K562 (cell line): ENCODE results near the gene UBE2M. TPM values are rescaled to one million over a fixed set of nuclear protein-coding genes. Genes with fewer than 3 reads are reported as not detected.

Experiments
- CREBBP ChIP-seq: IDR thresholded peaks from one replicate; pipeline ENCODE4 v1.6.1; 2012; ENCODE audit warnings: low read depth, mild to moderate bottlenecking, control low read depth, inconsistent platforms, low read length
- HDAC3 ChIP-seq: fragments of 450-650 bp; IDR thresholded peaks from 2 replicates; pipeline ENCODE4 v1.6.1; 2018; ENCODE audit warnings: borderline replicate concordance, mild to moderate bottlenecking, moderate library complexity; ENCODE audit not compliant: partially characterized antibody
- KDM1A ChIP-seq, 2 experiments: fragments of 450-650 bp; IDR thresholded peaks; 2 replicates each; pipeline ENCODE4 v1.6.1; 2016; ENCODE audit warnings: mild to moderate bottlenecking in 2 of 2
- MEIS2 ChIP-seq: fragments of 450-650 bp; IDR thresholded peaks from 2 replicates; pipeline ENCODE4 v1.6.1; 2014; ENCODE audit warnings: mild to moderate bottlenecking; ENCODE audit not compliant: partially characterized antibody
- RBBP5 ChIP-seq: fragments of 200-600 bp; sonication (generic); IDR thresholded peaks from 2 replicates; pipeline ENCODE4 v1.6.1; 2012; ENCODE audit warnings: borderline replicate concordance, mild to moderate bottlenecking, low read length, control low read depth, inconsistent platforms; ENCODE audit not compliant: insufficient read depth, poor library complexity, severe bottlenecking
- SAFB ChIP-seq: fragments of 200-400 bp; formaldehyde crosslinking; IDR thresholded peaks from 2 replicates; pipeline ENCODE4 v1.6.1; 2017; ENCODE audit warnings: low read depth, low read length, borderline replicate concordance
- XRCC4 ChIP-seq: IDR thresholded peaks from one replicate; pipeline ENCODE4 v1.6.1; 2011; ENCODE audit not compliant: insufficient read depth, insufficient read length; ENCODE audit errors: extremely low read depth
- ZBTB7A ChIP-seq: IDR thresholded peaks from 2 replicates; pipeline ENCODE4 v1.6.1; 2011; ENCODE audit warnings: low read depth, mild to moderate bottlenecking, low read length, moderate library complexity, borderline replicate concordance; ENCODE audit not compliant: control insufficient read depth
- ZNF224 ChIP-seq: sonication (generic); formaldehyde crosslinking; IDR thresholded peaks from 2 replicates; pipeline ENCODE4 v1.8.0; 2022; ENCODE audit warnings: mild to moderate bottlenecking, missing genetic modification reagents
- ZNF274 ChIP-seq: IDR thresholded peaks from 2 replicates; pipeline ENCODE4 v1.6.1; 2011; ENCODE audit warnings: low read depth, mild to moderate bottlenecking, low read length, moderate library complexity, borderline replicate concordance
- ZNF444 ChIP-seq: fragments of 250-450 bp; sonication (Bioruptor Pico); IDR thresholded peaks from 2 replicates; pipeline ENCODE4 v1.4.0; 2020; ENCODE audit warnings: mild to moderate bottlenecking, moderate library complexity
- ZNF57 ChIP-seq: fragments of 450-650 bp; formaldehyde crosslinking; IDR thresholded peaks from 2 replicates; pipeline ENCODE4 v1.4.0; 2020; ENCODE audit warnings: mild to moderate bottlenecking, moderate library complexity
- ZNF75A ChIP-seq: fragments of 450-650 bp; formaldehyde crosslinking; IDR thresholded peaks from 2 replicates; pipeline ENCODE4 v1.4.0; 2020; ENCODE audit warnings: mild to moderate bottlenecking
- ZSCAN29 ChIP-seq: fragments of 450-650 bp; IDR thresholded peaks from 2 replicates; pipeline ENCODE4 v1.6.1; 2017
- ZZZ3 ChIP-seq: fragments of 450-650 bp; IDR thresholded peaks from 2 replicates; pipeline ENCODE4 v1.6.1; 2016; ENCODE audit warnings: antibody characterized with exemption, mild to moderate bottlenecking, moderate library complexity
- polyA plus RNA-seq, 8 experiments: library from polyadenylated mRNA; depleted of rRNA in 4 of 8; stranded (reverse) in 5 of 8; unstranded in 3 of 8; fragments of >200 nt; fragmentation: Nextera tagmentation in 2 of 8; fragmentation: Illumina TruSeq in 1 of 8; extraction: Ambion mirVana in 2 of 8; extraction: Trizol in 1 of 8; gene quantifications; 2 replicates each; pipeline versions ENCODE4 v1.2.1 to v1.2.3, GENCODE V29; 2011 to 2014; ENCODE audit warnings: inconsistent platforms in 1 of 8, missing spikeins in 1 of 8
- total RNA-seq, 7 experiments: library from RNA; depleted of rRNA in 6 of 7; stranded (reverse); fragments of >200 nt in 6 of 7; fragmentation: Illumina TruSeq in 2 of 7; extraction: Trizol in 2 of 7; gene quantifications; 2 replicates each; pipeline versions ENCODE4 v1.2.1 to v1.2.3, GENCODE V29; 2011 to 2021; ENCODE audit warnings: low replicate concordance in 1 of 7
- TF ChIP-seq, protein P1 (sequence below): fragments of 200-800 bp; sonication (Bioruptor generic); IDR thresholded peaks from 2 replicates; pipeline ENCODE4 v1.6.1; 2017; ENCODE audit warnings: missing genetic modification characterization, missing compliant biosample characterization
- TF ChIP-seq, protein P2 (sequence below): fragments of 450-650 bp; IDR thresholded peaks from 2 replicates; pipeline ENCODE4 v1.6.1; 2018; ENCODE audit warnings: mild to moderate bottlenecking, low read depth; ENCODE audit not compliant: partially characterized antibody
- TF ChIP-seq, protein P3 (sequence below): fragments of 250-450 bp; sonication (Bioruptor Pico); IDR thresholded peaks from 2 replicates; pipeline ENCODE4 v1.8.0; 2021; ENCODE audit warnings: mild to moderate bottlenecking, moderate library complexity
- TF ChIP-seq, protein P4 (sequence below): fragments of 250-450 bp; sonication (Bioruptor Pico); IDR thresholded peaks from 2 replicates; pipeline ENCODE4 v1.4.0; 2020; ENCODE audit warnings: borderline replicate concordance
- TF ChIP-seq, protein P5 (sequence below): fragments of 450-650 bp; formaldehyde crosslinking; IDR thresholded peaks from 2 replicates; pipeline ENCODE4 v1.4.0; 2020; ENCODE audit warnings: mild to moderate bottlenecking, moderate library complexity

UBE2M gene
- total and polyA plus RNA-seq, 9 of the 15 experiments (the other 6 are each of a cell fraction or from before 2014, with no cell fraction given) = 0.92 to 163 (median 85.7) TPM

GRCh38 chr19:58559275-58560006, 1.0 kb upstream of the UBE2M start (continued):
- TF ChIP-seq, protein P1, sequence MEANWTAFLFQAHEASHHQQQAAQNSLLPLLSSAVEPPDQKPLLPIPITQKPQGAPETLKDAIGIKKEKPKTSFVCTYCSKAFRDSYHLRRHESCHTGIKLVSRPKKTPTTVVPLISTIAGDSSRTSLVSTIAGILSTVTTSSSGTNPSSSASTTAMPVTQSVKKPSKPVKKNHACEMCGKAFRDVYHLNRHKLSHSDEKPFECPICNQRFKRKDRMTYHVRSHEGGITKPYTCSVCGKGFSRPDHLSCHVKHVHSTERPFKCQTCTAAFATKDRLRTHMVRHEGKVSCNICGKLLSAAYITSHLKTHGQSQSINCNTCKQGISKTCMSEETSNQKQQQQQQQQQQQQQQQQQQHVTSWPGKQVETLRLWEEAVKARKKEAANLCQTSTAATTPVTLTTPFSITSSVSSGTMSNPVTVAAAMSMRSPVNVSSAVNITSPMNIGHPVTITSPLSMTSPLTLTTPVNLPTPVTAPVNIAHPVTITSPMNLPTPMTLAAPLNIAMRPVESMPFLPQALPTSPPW (CRISPR knock-in tag) = peak; percentile 87
- no peak; a peak in 2 of 4 replicates for TF ChIP-seq KDM1A (IDR thresholded peaks at IDR 0.05)
- TF ChIP-seq ZBTB7A = peak; percentile 50; the same call in 1 of the 2 replicates
- TF ChIP-seq, protein P2, sequence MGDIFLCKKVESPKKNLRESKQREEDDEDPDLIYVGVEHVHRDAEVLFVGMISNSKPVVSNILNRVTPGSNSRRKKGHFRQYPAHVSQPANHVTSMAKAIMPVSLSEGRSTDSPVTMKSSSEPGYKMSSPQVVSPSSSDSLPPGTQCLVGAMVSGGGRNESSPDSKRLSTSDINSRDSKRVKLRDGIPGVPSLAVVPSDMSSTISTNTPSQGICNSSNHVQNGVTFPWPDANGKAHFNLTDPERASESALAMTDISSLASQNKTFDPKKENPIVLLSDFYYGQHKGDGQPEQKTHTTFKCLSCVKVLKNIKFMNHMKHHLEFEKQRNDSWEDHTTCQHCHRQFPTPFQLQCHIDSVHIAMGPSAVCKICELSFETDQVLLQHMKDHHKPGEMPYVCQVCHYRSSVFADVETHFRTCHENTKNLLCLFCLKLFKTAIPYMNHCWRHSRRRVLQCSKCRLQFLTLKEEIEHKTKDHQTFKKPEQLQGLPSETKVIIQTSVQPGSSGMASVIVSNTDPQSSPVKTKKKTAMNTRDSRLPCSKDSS = no peak
- peak; percentile 83 for TF ChIP-seq ZZZ3
- no peak for TF ChIP-seq ZNF75A
- TF ChIP-seq CREBBP = no peak
- TF ChIP-seq RBBP5 = no peak
- TF ChIP-seq, protein P3, sequence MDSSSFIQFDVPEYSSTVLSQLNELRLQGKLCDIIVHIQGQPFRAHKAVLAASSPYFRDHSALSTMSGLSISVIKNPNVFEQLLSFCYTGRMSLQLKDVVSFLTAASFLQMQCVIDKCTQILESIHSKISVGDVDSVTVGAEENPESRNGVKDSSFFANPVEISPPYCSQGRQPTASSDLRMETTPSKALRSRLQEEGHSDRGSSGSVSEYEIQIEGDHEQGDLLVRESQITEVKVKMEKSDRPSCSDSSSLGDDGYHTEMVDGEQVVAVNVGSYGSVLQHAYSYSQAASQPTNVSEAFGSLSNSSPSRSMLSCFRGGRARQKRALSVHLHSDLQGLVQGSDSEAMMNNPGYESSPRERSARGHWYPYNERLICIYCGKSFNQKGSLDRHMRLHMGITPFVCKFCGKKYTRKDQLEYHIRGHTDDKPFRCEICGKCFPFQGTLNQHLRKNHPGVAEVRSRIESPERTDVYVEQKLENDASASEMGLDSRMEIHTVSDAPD (CRISPR knock-in tag) = no peak
- TF ChIP-seq MEIS2 = no peak
- TF ChIP-seq, protein P4, sequence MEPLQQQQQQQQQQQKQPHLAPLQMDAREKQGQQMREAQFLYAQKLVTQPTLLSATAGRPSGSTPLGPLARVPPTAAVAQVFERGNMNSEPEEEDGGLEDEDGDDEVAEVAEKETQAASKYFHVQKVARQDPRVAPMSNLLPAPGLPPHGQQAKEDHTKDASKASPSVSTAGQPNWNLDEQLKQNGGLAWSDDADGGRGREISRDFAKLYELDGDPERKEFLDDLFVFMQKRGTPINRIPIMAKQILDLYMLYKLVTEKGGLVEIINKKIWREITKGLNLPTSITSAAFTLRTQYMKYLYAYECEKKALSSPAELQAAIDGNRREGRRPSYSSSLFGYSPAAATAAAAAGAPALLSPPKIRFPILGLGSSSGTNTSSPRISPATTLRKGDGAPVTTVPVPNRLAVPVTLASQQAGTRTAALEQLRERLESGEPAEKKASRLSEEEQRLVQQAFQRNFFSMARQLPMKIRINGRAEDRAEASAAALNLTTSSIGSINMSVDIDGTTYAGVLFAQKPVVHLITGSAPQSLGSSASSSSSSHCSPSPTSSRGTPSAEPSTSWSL (CRISPR knock-in tag) = no peak
- TF ChIP-seq ZNF57 (CRISPR knock-in tag) = no peak
- no peak for TF ChIP-seq ZSCAN29
- TF ChIP-seq, protein P5, sequence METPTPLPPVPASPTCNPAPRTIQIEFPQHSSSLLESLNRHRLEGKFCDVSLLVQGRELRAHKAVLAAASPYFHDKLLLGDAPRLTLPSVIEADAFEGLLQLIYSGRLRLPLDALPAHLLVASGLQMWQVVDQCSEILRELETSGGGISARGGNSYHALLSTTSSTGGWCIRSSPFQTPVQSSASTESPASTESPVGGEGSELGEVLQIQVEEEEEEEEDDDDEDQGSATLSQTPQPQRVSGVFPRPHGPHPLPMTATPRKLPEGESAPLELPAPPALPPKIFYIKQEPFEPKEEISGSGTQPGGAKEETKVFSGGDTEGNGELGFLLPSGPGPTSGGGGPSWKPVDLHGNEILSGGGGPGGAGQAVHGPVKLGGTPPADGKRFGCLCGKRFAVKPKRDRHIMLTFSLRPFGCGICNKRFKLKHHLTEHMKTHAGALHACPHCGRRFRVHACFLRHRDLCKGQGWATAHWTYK (CRISPR knock-in tag) = 0 out of 2 replicates have a peak, but pooled peaks have one; percentile 28
- peak; percentile 74; the same call in 1 of the 2 replicates for TF ChIP-seq SAFB
- no peak for TF ChIP-seq XRCC4
- no peak for TF ChIP-seq ZNF224 (CRISPR knock-in tag)
- TF ChIP-seq HDAC3 = no peak
- no peak for TF ChIP-seq ZNF444 (CRISPR knock-in tag)
- TF ChIP-seq ZNF274 = no peak
